Esophagus squamous epithelium (tissue), 5 donors: Measurements from ENCODE around the gene ICAM2. TPM values are rescaled to one million over a fixed set of nuclear protein-coding genes. Genes with fewer than 3 reads are reported as not detected.

Experiments used
- DNase-seq: peaks from one replicate; lab custom pipeline; 2025; lab: John Stamatoyannopoulos, UW
- H3K27ac ChIP-seq, 4 donors: fragments of 200-600 bp; sonication (generic); one replicate each; pipeline ENCODE4 v1.5.1; 2016 to 2019; ENCODE audit warnings: mild to moderate bottlenecking in 1 of 4
- H3K27me3 ChIP-seq, 4 donors: fragments of 200-600 bp; sonication (generic); 1 replicate in 3 of 4; 2 replicates in 1 of 4; pipeline versions ENCODE4 v1.5.1 to v1.6.0; 2017 to 2021; ENCODE audit warnings: antibody characterized with exemption in 1 of 4
- H3K36me3 ChIP-seq, 3 donors: fragments of 200-600 bp; sonication (generic); one replicate each; pipeline ENCODE4 v1.5.1; 2016 to 2019
- H3K4me1 ChIP-seq, 3 donors: fragments of 200-600 bp; sonication (generic); one replicate each; pipeline ENCODE4 v1.5.1; 2017 to 2019
- H3K4me3 ChIP-seq, 4 donors: fragments of 200-600 bp; sonication (generic); 1 replicate in 3 of 4; 2 replicates in 1 of 4; pipeline ENCODE4 v1.5.1; 2016 to 2019; ENCODE audit warnings: mild to moderate bottlenecking in 2 of 4, moderate library complexity in 1 of 4
- H3K9me3 ChIP-seq, 3 donors: fragments of 200-600 bp; sonication (generic); one replicate each; pipeline ENCODE4 v1.5.1; 2016 to 2019
- POLR2A ChIP-seq, 4 donors: fragments of 450-650 bp; IDR thresholded peaks; one replicate each; pipeline ENCODE4 v1.6.1; 2017; ENCODE audit warnings: antibody characterized with exemption in 4 of 4, mild to moderate bottlenecking in 4 of 4, moderate library complexity in 3 of 4
- WGBS, 2 donors: methylation state at CpG; one replicate each; pipeline ENCODE4 v1.1.5; 2018; 5-methylcytosine and 5-hydroxymethylcytosine counted together
- intact Hi-C: fragments of 100-400 bp; cut with DNase I; formaldehyde crosslinking; loops from one replicate; pipeline ENCODE4 v1.15.0; 2022
- total RNA-seq, 4 donors: library from RNA; depleted of rRNA; stranded (reverse); fragments of >200 nt; gene quantifications; one replicate each; pipeline ENCODE4 v1.1.0, GENCODE V29; 2016
- TF ChIP-seq, protein P1 (sequence below), 6 experiments: fragments of 450-650 bp in 4 of 6; fragments of 200-600 bp in 2 of 6; sonication (generic) in 2 of 6; IDR thresholded peaks; one replicate each; pipeline ENCODE4 v1.5.1; 2016 to 2019; ENCODE audit warnings: antibody characterized with exemption in 6 of 6, mild to moderate bottlenecking in 4 of 6, moderate library complexity in 4 of 6
- donor health status: DM: yes; HTN: yes; CAD: no.

ICAM2 gene
- total RNA-seq, 4 donors from 2014 or later: 2.8 to 28.8 (median 11.8) TPM; not detected in 1

DNA sequence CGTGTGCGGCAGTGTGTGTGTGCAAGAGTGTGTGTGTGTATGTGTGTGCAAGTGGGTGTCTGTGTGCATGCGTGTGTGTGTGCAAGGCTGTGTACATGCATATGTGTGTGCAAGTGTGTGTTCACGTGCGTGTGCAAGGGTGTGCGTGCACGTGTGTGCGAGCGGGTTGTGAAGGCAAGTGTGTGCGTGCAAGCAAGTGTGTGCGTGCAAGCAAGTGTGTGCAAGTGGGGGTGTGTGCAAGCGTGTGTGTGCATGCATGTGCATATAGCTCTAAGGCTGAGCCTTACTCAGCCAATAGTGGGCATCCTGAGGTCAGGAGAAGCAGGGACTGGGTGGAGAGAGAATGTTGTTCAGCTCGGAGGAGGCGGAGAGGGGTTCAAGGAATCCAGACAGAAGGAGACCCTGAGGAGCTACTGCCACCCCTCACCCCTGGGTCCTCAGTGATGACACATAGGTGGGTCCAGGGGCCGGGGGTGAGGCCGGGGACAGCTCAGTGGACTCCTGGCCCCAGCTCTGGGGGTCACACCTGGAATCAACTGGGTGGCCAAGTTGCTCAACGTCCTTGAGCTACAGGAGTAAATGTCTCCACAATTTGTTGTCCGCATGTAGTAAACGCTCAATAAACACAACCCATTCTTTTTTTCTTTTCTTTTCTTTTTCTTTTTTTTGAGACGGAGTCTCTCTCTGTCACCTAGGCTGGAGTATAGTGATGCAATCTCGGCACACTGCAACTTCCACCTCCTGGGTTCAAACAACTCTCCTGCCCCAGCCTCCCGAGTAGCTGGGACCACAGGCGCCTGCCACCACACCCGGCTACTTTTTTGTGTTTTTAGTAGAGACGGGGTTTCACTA is 20.5 kb downstream of the ICAM2 start:
- no peak overlapping the region for H3K4me3 ChIP-seq
- peaks cover 12 to 23% (median 14%) of the 10 kb centered on the region in 3 donors for H3K4me1 ChIP-seq
- intact Hi-C loops: no loop called here
- H3K9me3 ChIP-seq: no peaks in the 10 kb centered on the region
- TF ChIP-seq, protein P1, sequence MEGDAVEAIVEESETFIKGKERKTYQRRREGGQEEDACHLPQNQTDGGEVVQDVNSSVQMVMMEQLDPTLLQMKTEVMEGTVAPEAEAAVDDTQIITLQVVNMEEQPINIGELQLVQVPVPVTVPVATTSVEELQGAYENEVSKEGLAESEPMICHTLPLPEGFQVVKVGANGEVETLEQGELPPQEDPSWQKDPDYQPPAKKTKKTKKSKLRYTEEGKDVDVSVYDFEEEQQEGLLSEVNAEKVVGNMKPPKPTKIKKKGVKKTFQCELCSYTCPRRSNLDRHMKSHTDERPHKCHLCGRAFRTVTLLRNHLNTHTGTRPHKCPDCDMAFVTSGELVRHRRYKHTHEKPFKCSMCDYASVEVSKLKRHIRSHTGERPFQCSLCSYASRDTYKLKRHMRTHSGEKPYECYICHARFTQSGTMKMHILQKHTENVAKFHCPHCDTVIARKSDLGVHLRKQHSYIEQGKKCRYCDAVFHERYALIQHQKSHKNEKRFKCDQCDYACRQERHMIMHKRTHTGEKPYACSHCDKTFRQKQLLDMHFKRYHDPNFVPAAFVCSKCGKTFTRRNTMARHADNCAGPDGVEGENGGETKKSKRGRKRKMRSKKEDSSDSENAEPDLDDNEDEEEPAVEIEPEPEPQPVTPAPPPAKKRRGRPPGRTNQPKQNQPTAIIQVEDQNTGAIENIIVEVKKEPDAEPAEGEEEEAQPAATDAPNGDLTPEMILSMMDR (IDR thresholded peaks at IDR 0.05): no peak
- no peak for TF ChIP-seq POLR2A (IDR thresholded peaks at IDR 0.05)
- peaks cover 0 to 55% (median 4%) of the 10 kb centered on the region in 4 donors for H3K27me3 ChIP-seq
- no peaks in the 10 kb centered on the region for H3K36me3 ChIP-seq
- H3K27ac ChIP-seq: no peak overlapping the region
- DNase-seq: no peak
- 75 to 76% methylated on average over 24 to 25 of the region's 25 CpGs for WGBS, 2 donors

DNA sequence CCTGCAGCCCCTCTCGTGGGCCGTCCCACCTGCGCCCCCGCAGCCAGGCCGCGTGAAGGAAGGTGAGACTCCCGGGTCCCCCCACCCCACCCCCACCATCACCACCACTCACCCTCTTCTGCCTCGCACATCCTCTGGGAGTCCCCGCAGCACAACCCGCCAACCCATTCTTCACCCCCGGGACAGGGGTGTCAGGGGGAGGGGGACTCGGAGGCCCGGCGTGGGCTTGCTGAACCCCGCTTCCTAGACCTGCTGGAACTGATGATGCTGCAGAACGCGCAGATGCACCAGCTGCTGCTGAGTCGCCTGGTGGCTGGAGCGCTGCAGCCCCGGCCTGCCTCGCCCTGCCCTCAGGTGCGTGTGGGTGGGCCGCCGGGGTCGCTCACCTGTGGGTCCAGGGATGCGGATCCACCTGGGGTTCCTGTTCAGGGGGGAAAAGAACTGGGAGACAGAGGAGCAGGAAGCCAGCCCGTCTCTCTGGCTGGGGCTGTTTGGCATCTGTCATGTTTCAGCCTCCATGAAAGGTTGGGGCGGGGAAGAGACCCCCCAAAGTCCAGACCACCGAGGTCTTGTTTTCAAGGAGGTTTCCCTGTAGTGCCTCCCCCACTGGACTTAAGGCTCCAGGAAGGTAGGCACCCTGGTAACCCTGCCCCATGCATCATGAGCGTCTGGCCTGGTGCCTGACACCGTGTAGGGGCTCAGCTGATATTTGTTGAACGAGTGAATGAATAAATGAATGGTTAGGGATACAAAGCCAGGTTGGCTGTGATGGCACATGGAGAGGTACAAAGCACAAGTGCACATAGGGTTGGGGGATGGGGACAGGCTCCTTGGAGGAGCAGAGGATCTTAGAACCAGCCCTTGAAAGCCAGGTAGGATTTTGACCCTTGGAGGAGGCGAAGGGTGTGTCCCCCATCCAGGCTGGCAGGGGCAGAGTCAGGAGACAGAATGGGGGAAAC is 21.4 kb downstream of the ICAM2 start:
- peak overlapping the region; percentile 9 to 68 (median 50) for H3K4me3 ChIP-seq
- intact Hi-C loops: no loop called here

DNA sequence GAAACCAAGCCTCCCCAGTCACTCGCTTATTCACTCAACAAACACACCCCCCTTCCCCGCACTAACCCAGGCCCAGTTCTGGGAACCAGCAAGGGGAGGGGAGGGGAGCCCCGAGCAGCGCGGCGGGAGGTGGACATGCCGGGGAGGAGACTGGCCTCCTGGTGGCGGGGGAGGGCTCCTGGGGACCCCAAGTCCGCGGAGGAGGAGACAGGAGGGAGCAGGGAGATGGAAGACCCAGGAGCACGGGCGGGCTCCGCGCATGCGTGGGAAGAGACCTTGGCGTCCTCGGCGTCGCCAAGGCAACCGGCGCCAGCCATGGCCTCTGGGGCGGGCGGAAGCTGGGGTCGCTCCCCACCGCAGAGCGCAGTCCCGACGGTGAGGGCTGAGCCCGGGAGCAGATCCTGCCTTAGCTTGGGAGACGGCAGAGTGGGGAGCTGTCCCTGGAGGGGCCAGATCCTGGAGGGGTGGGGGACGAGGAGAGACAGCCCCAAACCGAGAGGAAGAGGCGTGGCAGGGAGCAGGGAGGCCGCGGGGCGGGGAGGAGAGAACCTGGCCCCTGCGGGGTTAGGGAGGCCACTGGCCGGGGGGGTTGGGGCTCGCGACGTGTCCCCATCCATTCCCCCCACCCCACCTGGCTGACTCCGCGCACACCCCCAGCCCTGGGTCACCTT is 22.2 kb downstream of the ICAM2 start, which contains the start of gene PRR29:
Gene PRR29 (plus strand): TSS at position 302 of the 671 bp plus-strand sequence. CDS start 14 bp downstream, at position 316.
- Histone ChIP-seq H3K4me3 (peak within 1 kb of the TSS; percentile 9 to 68 (median 50)), H3K4me1 (peaks cover 12 to 23% (median 14%) of the 10 kb centered on the region in 3 donors), H3K27ac (peak within 1 kb of the TSS in 3 of 4 donors; percentile 1 to 38 (median 8)), H3K36me3 (no peaks in the 10 kb centered on the region), H3K9me3 (no peaks in the 10 kb centered on the region), H3K27me3 (peaks cover 0 to 68% (median 4%) of the 10 kb centered on the region in 4 donors)
- WGBS, 2 donors: no CpG with 5 or more reads among the region's 43 CpGs
- intact Hi-C loops: no loop called here
- no peak for TF ChIP-seq POLR2A (IDR thresholded peaks at IDR 0.05)
- TF ChIP-seq, protein P1 (IDR thresholded peaks at IDR 0.05): peak in 1 of 6 experiments; percentile 5
- DNase-seq: no peak

More for the DNA sequence above, 21.4 kb downstream of the ICAM2 start:
- peaks cover 0 to 61% (median 4%) of the 10 kb centered on the region in 4 donors for H3K27me3 ChIP-seq
- H3K36me3 ChIP-seq: no peaks in the 10 kb centered on the region
- no peak for DNase-seq
- peak overlapping the region in 3 of 4 donors; percentile 1 to 38 (median 8) for H3K27ac ChIP-seq
- no peak for TF ChIP-seq POLR2A (IDR thresholded peaks at IDR 0.05)
- TF ChIP-seq, protein P1 (IDR thresholded peaks at IDR 0.05): no peak
- H3K4me1 ChIP-seq: peaks cover 12 to 23% (median 14%) of the 10 kb centered on the region in 3 donors
- 15 to 69% methylated on average over 2 to 10 of the region's 33 CpGs for WGBS, 2 donors
- H3K9me3 ChIP-seq: no peaks in the 10 kb centered on the region

DNA sequence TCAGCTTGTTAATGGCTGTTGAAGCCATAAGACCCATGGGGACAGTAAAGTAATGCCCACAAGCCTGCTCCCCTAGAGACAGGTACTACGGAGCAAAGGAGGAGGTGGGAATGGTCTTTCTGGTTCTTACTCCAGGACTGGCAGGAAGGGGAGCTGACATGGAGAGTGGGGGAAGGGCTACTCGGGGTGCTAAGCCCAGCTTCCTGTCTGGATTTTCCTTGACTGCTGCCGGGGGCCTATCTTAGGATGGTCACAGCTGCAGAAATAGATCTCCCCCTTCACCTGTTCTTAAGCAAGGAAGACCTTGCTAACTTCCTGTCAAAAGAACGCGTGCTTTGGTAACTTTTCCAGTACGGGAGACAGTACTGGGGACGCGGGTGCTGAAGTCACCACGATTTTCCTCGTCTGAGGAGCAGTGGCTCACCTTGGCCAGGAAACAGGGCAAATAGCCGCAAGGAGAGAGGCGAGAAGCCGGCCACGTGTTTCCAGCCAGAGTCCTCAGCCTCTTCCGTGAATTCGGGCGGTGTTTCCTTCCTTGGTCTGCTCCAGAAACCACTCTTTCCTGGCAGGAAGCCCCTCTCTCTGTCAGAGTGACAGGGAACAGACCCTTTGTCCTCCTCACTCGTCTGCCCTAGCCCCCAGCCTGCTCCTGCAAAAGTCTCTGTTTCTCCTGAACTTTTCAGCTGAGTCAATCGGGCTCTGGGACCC is 22.9 kb downstream of the ICAM2 start:
- WGBS, 2 donors: 11 to 19% methylated on average over 14 to 16 of the region's 19 CpGs
- H3K27me3 ChIP-seq: peaks cover 0 to 74% (median 4%) of the 10 kb centered on the region in 4 donors
- DNase-seq: no peak

More for the DNA sequence above, 22.9 kb downstream of the ICAM2 start:
- Histone ChIP-seq H3K4me3 (peak overlapping the region in 3 of 4 donors; percentile 48 to 68 (median 52)), H3K4me1 (peaks cover 12 to 23% (median 14%) of the 10 kb centered on the region in 3 donors), H3K27ac (peak overlapping the region in 2 of 4 donors; percentile 8 to 38), H3K9me3 (no peaks in the 10 kb centered on the region), H3K36me3 (no peaks in the 10 kb centered on the region)
- TF ChIP-seq POLR2A (IDR thresholded peaks at IDR 0.05): no peak
- TF ChIP-seq, protein P1 (IDR thresholded peaks at IDR 0.05): no peak
- intact Hi-C loops: no loop called here
